ENCODE results near the gene OS9. TPM values are rescaled to one million over a fixed set of nuclear protein-coding genes. Genes with fewer than 3 reads are reported as not detected.

OS9 gene
- total and polyA plus RNA-seq, 9 of the 15 experiments (the other 6 are each of a cell fraction or from before 2014, with no cell fraction given), result 4.6 to 105 (median 89.5) TPM

DNA sequence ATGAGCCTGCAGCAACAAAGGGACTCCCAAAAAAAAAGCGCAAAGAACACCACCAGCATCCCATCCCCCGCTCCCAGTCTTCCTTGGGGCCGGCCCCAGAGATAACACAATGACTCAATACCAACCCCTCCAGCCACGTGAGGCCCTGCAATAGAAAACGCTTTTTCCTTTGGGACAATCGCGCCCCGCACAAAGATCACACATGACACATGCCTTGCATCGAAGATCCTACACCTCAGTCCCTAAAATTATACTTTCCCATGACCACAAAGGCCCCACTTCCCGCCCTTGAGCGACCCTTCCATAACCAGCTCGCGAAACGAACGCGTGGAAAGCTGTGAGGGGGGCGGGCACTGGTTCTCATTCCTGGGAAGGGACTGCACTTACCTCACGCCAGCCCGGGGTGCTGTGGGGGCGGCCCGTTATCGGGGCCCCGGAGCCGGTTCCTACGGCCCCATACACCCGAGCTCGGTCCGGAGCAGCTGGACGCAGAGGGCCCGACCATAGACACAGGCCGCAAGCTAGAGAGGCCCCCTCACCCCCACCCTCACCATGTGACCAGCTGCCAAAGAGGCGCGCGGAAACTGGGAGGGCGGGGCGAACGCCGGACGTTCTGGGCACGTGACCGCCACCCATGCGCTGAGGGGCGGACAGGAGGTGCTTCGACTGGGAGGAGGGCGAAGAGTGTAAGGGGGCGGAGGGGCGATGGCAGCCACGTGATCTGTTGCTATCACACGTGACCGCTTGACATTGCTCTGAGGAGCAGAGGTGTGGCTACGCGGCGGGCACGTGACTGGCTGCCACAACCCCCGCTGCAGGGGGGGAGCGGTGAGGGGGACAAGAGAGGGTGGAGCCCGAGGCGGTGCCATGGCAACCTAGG lies 58.1 kb downstream of the OS9 start, which contains the start of gene CDK4 (continued):
- TF ChIP-seq CUX1 (CRISPR knock-in tag; IDR thresholded peaks at IDR 0.05) (peak; percentile 8; the same call in 1 of the 2 replicates), ZNF431 (CRISPR knock-in tag; IDR thresholded peaks at IDR 0.05) (0 out of 2 replicates have a peak, but pooled peaks have one; percentile 67), KDM4B (IDR thresholded peaks at IDR 0.05; ENCODE audit: borderline replicate concordance in 2 of 2, low read depth in 1 of 2) (peak in 1 of 2 experiments; percentile 91; a peak in 2 of 4 replicates)
- TF ChIP-seq, protein P1, sequence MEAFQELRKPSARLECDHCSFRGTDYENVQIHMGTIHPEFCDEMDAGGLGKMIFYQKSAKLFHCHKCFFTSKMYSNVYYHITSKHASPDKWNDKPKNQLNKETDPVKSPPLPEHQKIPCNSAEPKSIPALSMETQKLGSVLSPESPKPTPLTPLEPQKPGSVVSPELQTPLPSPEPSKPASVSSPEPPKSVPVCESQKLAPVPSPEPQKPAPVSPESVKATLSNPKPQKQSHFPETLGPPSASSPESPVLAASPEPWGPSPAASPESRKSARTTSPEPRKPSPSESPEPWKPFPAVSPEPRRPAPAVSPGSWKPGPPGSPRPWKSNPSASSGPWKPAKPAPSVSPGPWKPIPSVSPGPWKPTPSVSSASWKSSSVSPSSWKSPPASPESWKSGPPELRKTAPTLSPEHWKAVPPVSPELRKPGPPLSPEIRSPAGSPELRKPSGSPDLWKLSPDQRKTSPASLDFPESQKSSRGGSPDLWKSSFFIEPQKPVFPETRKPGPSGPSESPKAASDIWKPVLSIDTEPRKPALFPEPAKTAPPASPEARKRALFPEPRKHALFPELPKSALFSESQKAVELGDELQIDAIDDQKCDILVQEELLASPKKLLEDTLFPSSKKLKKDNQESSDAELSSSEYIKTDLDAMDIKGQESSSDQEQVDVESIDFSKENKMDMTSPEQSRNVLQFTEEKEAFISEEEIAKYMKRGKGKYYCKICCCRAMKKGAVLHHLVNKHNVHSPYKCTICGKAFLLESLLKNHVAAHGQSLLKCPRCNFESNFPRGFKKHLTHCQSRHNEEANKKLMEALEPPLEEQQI (IDR thresholded peaks at IDR 0.05), result no peak; the same call in 1 of the 2 replicates
- TF ChIP-seq, protein P2, sequence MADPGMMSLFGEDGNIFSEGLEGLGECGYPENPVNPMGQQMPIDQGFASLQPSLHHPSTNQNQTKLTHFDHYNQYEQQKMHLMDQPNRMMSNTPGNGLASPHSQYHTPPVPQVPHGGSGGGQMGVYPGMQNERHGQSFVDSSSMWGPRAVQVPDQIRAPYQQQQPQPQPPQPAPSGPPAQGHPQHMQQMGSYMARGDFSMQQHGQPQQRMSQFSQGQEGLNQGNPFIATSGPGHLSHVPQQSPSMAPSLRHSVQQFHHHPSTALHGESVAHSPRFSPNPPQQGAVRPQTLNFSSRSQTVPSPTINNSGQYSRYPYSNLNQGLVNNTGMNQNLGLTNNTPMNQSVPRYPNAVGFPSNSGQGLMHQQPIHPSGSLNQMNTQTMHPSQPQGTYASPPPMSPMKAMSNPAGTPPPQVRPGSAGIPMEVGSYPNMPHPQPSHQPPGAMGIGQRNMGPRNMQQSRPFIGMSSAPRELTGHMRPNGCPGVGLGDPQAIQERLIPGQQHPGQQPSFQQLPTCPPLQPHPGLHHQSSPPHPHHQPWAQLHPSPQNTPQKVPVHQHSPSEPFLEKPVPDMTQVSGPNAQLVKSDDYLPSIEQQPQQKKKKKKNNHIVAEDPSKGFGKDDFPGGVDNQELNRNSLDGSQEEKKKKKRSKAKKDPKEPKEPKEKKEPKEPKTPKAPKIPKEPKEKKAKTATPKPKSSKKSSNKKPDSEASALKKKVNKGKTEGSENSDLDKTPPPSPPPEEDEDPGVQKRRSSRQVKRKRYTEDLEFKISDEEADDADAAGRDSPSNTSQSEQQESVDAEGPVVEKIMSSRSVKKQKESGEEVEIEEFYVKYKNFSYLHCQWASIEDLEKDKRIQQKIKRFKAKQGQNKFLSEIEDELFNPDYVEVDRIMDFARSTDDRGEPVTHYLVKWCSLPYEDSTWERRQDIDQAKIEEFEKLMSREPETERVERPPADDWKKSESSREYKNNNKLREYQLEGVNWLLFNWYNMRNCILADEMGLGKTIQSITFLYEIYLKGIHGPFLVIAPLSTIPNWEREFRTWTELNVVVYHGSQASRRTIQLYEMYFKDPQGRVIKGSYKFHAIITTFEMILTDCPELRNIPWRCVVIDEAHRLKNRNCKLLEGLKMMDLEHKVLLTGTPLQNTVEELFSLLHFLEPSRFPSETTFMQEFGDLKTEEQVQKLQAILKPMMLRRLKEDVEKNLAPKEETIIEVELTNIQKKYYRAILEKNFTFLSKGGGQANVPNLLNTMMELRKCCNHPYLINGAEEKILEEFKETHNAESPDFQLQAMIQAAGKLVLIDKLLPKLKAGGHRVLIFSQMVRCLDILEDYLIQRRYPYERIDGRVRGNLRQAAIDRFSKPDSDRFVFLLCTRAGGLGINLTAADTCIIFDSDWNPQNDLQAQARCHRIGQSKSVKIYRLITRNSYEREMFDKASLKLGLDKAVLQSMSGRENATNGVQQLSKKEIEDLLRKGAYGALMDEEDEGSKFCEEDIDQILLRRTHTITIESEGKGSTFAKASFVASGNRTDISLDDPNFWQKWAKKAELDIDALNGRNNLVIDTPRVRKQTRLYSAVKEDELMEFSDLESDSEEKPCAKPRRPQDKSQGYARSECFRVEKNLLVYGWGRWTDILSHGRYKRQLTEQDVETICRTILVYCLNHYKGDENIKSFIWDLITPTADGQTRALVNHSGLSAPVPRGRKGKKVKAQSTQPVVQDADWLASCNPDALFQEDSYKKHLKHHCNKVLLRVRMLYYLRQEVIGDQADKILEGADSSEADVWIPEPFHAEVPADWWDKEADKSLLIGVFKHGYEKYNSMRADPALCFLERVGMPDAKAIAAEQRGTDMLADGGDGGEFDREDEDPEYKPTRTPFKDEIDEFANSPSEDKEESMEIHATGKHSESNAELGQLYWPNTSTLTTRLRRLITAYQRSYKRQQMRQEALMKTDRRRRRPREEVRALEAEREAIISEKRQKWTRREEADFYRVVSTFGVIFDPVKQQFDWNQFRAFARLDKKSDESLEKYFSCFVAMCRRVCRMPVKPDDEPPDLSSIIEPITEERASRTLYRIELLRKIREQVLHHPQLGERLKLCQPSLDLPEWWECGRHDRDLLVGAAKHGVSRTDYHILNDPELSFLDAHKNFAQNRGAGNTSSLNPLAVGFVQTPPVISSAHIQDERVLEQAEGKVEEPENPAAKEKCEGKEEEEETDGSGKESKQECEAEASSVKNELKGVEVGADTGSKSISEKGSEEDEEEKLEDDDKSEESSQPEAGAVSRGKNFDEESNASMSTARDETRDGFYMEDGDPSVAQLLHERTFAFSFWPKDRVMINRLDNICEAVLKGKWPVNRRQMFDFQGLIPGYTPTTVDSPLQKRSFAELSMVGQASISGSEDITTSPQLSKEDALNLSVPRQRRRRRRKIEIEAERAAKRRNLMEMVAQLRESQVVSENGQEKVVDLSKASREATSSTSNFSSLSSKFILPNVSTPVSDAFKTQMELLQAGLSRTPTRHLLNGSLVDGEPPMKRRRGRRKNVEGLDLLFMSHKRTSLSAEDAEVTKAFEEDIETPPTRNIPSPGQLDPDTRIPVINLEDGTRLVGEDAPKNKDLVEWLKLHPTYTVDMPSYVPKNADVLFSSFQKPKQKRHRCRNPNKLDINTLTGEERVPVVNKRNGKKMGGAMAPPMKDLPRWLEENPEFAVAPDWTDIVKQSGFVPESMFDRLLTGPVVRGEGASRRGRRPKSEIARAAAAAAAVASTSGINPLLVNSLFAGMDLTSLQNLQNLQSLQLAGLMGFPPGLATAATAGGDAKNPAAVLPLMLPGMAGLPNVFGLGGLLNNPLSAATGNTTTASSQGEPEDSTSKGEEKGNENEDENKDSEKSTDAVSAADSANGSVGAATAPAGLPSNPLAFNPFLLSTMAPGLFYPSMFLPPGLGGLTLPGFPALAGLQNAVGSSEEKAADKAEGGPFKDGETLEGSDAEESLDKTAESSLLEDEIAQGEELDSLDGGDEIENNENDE (IDR thresholded peaks at IDR 0.05; ENCODE audit: low read depth, low read length), result no peak
